Stimulated activated CD4-positive, alpha-beta T cell treated with anti-CD3 and anti-CD28 coated beads, TNF-alpha, amount 100 ng/mL, for 48 hours (primary cell): ENCODE results near the gene HMMR.
"Not testable (repeated sequence)": the region's sequence is repeated elsewhere in the genome, so short reads cannot be mapped to it uniquely, and the experiment has no call there.

ENCODE experiments used
- DNase-seq, 3 donors: peaks; one replicate each; pipeline ENCODE4 v3.0.0-alpha.2; 2020; ENCODE audit warnings: low read depth in 3 of 3

HMMR gene

GRCh38 chr5:163506095-163506457 is 45.6 kb downstream of the HMMR start:
- no peak for DNase-seq

GRCh38 chr5:163506726-163507125 is 46.3 kb downstream of the HMMR start:
- no peak for DNase-seq

- DNase-seq = no peak
Observed at GRCh38 chr5:163508753-163509152, 48.3 kb downstream of the HMMR start.

GRCh38 chr5:163509291-163509951 is 49.0 kb downstream of the HMMR start:
- no peak for DNase-seq

GRCh38 chr5:163512526-163512925 is 52.1 kb downstream of the HMMR start:
- DNase-seq = no peak

GRCh38 chr5:163525096-163525495 is 64.7 kb downstream of the HMMR start:
- no peak for DNase-seq

- no peak for DNase-seq
Observed at GRCh38 chr5:163529698-163530097, 69.3 kb downstream of the HMMR start.

GRCh38 chr5:163531272-163531671 is 70.8 kb downstream of the HMMR start:
- DNase-seq = no peak

- DNase-seq = no peak
Observed at GRCh38 chr5:163532171-163533084, 72.0 kb downstream of the HMMR start.

- no peak for DNase-seq
Observed at GRCh38 chr5:163533223-163533622, 72.8 kb downstream of the HMMR start.

- DNase-seq = no peak
Observed at GRCh38 chr5:163534492-163535094, 74.2 kb downstream of the HMMR start.

GRCh38 chr5:163535290-163535689 is 74.9 kb downstream of the HMMR start:
- DNase-seq = no peak

- DNase-seq = not testable (repeated sequence)
Observed at GRCh38 chr5:163536442-163536841, 76.0 kb downstream of the HMMR start.

GRCh38 chr5:163540696-163541095 is 80.3 kb downstream of the HMMR start:
- DNase-seq = no peak
